Measurements from ENCODE around the gene SPO11.
"Not testable (repeated sequence)": the region's sequence is repeated elsewhere in the genome, so short reads cannot be mapped to it uniquely, and the experiment has no call there.

Gene SPO11

DNA sequence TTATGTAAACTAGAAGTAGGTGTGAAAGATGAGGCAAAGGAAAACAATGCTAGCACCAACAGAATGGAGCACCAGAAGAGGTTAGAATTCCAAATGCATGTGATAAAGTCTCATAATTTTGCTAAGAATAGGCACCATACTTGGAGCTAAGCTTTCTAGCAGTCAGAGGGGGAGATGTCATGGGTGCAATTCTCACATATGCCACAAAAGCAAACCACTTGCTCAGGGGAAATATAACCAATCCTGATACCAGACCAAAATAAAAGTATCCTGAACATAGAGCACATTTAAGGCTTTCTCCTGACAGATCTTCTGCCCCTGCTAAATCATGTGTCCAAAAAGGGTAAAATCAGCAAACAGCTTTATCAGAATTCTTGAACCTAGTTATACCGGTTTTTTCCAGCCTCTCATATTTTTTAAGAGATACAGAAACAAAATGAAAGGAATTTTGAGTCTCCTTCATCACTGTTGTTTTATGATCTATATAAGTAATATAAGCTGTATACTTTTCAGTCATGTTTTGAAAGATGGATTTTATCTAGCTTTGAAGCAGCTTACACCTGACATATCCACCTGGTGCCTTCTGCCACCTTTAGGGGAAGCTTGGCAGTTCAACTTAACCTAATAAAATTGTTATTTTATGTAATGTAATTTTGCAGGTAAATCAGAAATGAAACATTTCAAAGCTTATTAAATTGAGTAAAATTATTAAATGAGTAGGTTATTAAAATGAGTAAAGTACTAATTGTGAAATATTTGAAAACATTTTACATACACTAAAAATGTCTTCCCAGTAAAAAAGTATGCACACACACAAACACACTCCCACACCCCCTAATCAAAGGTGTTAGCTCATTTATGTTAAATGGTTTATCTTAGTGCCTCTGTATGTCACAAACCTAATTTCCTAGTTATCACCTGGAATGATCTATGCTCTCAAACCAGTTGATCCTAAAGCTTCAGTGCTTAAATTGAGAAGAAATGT, 2.8 kb downstream of the SPO11 start:
- Histone ChIP-seq H3K27ac (ENCODE audit: insufficient read depth, low read depth, low read length, poor library complexity, severe bottlenecking) (no peak overlapping the region), H3K4me1 (ENCODE audit: control insufficient read depth, insufficient read depth, low read length) (no peaks in the 10 kb centered on the region), H3K36me3 (ENCODE audit: control insufficient read depth, insufficient read depth, low read length) (no peaks in the 10 kb centered on the region), H3K9me3 (ENCODE audit: control insufficient read depth, low read length) (no peaks in the 10 kb centered on the region), H3K27me3 (ENCODE audit: control insufficient read depth, insufficient read depth, low read length, poor library complexity, severe bottlenecking) (peaks cover 8% of the 10 kb centered on the region), H3K4me3 (ENCODE audit: insufficient read depth, low read depth, low read length) (no peak overlapping the region)
- 83 to 100% methylated on average over 1 of the region's 1 CpG for WGBS, 2 experiments

DNA sequence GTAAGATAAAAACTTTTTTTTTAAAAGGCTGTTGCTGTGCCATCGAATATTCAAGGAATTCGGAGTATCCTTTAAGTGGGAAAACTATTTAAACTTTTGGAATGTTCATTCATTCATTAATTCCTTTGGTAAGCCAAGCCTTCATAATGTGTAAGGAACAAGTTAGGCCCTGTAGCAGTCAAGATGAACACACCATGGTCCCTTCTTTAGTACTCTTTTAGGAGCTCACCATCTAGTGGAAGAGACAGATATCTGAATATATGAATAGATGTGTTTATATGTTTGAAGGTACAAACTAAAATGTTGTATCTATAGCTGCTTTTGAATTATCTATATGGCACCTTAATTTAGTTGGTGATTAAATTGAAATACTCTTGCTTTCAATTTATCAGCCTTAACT, 5.8 kb downstream of the SPO11 start:
- Histone ChIP-seq H3K9me3 (ENCODE audit: control insufficient read depth, low read length) (no peaks in the 10 kb centered on the region), H3K4me1 (ENCODE audit: control insufficient read depth, insufficient read depth, low read length) (no peaks in the 10 kb centered on the region), H3K27me3 (ENCODE audit: control insufficient read depth, insufficient read depth, low read length, poor library complexity, severe bottlenecking) (no peaks in the 10 kb centered on the region), H3K27ac (ENCODE audit: insufficient read depth, low read depth, low read length, poor library complexity, severe bottlenecking) (no peak overlapping the region), H3K36me3 (ENCODE audit: control insufficient read depth, insufficient read depth, low read length) (no peaks in the 10 kb centered on the region), H3K4me3 (ENCODE audit: insufficient read depth, low read depth, low read length) (no peak overlapping the region)
- 85 to 91% methylated on average over 2 of the region's 2 CpGs for WGBS, 2 experiments

DNA sequence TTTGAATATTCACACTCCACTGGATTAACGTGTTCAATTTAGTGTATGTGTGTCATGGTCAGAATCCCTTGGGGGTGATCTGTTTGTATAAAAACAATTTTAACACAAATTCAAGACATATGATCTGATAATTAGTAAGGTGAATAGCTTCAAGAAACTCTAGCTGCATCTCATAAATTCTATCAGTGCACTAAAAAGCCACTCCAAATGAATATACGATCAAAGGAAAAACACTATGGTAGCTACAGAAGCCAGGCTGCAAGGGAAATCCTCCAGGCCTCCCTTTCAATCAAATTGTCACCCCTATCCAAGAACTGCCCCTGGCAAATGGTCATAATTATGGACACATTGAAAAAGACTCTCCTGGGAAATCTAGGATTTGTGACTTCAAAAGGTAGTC, 12.1 kb downstream of the SPO11 start:
- Histone ChIP-seq H3K27me3 (ENCODE audit: control insufficient read depth, insufficient read depth, low read length, poor library complexity, severe bottlenecking) (no peaks in the 10 kb centered on the region), H3K27ac (ENCODE audit: insufficient read depth, low read depth, low read length, poor library complexity, severe bottlenecking) (no peak overlapping the region), H3K9me3 (ENCODE audit: control insufficient read depth, low read length) (no peaks in the 10 kb centered on the region), H3K4me3 (ENCODE audit: insufficient read depth, low read depth, low read length) (no peak overlapping the region), H3K36me3 (ENCODE audit: control insufficient read depth, insufficient read depth, low read length) (no peaks in the 10 kb centered on the region), H3K4me1 (ENCODE audit: control insufficient read depth, insufficient read depth, low read length) (no peaks in the 10 kb centered on the region)
- WGBS, 2 experiments = 84 to 98% methylated on average over 1 of the region's 2 CpGs

DNA sequence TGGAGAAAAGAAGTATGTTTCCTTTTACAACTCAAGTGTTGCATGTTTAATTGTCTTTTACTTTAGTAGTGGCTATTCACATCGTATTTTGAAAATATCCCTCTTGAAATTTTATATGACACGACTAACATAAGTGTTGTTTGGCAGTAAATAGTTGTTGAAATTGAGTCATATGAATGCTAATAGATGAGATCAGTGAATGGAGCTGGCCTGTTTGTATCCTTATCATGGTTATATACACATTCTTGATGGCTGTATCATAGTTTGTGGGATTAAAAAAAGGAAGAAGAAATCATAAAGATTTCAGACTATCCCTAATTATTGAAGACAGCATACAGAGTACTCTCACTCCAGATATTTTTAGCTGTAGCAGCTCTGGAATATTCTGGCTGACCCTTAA, 13.2 kb downstream of the SPO11 start:
- no peaks in the 10 kb centered on the region for H3K36me3 ChIP-seq (ENCODE audit: control insufficient read depth, insufficient read depth, low read length)

DNA sequence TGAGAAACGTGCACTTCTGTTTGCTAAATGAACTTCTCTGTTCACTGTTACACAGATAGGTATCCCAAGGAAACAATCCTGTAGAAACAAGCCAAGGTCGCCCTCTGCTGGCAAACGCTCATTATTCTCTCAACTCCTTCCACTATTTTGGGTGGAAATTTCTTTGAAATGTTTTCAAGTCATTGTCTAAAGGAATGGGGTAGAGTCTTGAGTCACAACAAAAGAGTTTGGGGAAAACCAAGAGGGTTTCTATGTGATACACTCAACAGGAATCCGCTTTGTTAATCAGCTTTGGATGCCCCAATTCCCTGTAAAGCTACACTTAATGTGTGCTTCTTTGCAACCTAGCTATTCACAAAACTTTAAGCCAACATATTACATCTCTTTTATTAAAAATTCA, 16.9 kb downstream of the SPO11 start:
- H3K4me1 ChIP-seq (ENCODE audit: control insufficient read depth, insufficient read depth, low read length) = no peaks in the 10 kb centered on the region
- no peak overlapping the region for H3K4me3 ChIP-seq (ENCODE audit: insufficient read depth, low read depth, low read length)
- no peak overlapping the region for H3K27ac ChIP-seq (ENCODE audit: insufficient read depth, low read depth, low read length, poor library complexity, severe bottlenecking)
- H3K27me3 ChIP-seq (ENCODE audit: control insufficient read depth, insufficient read depth, low read length, poor library complexity, severe bottlenecking) = no peaks in the 10 kb centered on the region
- WGBS, 2 experiments = 0 to 3% methylated on average over 2 to 4 of the region's 4 CpGs
- H3K36me3 ChIP-seq (ENCODE audit: control insufficient read depth, insufficient read depth, low read length) = no peaks in the 10 kb centered on the region
- H3K9me3 ChIP-seq (ENCODE audit: control insufficient read depth, low read length) = no peaks in the 10 kb centered on the region

More for the DNA sequence above, 13.2 kb downstream of the SPO11 start:
- Histone ChIP-seq H3K27ac (ENCODE audit: insufficient read depth, low read depth, low read length, poor library complexity, severe bottlenecking) (no peak overlapping the region), H3K27me3 (ENCODE audit: control insufficient read depth, insufficient read depth, low read length, poor library complexity, severe bottlenecking) (no peaks in the 10 kb centered on the region), H3K9me3 (ENCODE audit: control insufficient read depth, low read length) (no peaks in the 10 kb centered on the region), H3K4me1 (ENCODE audit: control insufficient read depth, insufficient read depth, low read length) (no peaks in the 10 kb centered on the region), H3K4me3 (ENCODE audit: insufficient read depth, low read depth, low read length) (no peak overlapping the region)
- WGBS, 2 experiments = 85 to 91% methylated on average over 2 of the region's 2 CpGs

DNA sequence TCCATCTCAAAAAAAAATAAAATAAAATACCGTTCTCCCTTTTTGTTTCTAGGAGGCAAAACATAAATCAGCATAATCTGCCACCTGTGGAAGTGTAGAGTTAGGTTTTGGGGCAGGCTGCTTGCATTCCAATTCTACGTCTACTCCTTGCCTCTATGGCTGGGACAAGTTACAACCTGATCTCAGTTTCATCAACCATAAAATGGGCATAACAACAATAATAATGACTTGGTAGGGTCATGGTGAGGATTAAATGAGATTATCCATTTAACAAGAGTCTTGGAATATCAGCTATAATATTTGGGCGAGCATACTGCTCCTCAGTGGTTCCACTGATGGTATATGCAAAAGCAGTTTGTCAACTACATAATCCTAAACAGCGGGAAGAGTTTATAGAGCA, 17.8 kb downstream of the SPO11 start:
- 90 to 95% methylated on average over 3 to 4 of the region's 4 CpGs for WGBS, 2 experiments
- Histone ChIP-seq H3K36me3 (ENCODE audit: control insufficient read depth, insufficient read depth, low read length) (no peaks in the 10 kb centered on the region), H3K4me3 (ENCODE audit: insufficient read depth, low read depth, low read length) (no peak overlapping the region), H3K27ac (ENCODE audit: insufficient read depth, low read depth, low read length, poor library complexity, severe bottlenecking) (no peak overlapping the region), H3K27me3 (ENCODE audit: control insufficient read depth, insufficient read depth, low read length, poor library complexity, severe bottlenecking) (no peaks in the 10 kb centered on the region), H3K9me3 (ENCODE audit: control insufficient read depth, low read length) (no peaks in the 10 kb centered on the region), H3K4me1 (ENCODE audit: control insufficient read depth, insufficient read depth, low read length) (peaks cover 7% of the 10 kb centered on the region)

DNA sequence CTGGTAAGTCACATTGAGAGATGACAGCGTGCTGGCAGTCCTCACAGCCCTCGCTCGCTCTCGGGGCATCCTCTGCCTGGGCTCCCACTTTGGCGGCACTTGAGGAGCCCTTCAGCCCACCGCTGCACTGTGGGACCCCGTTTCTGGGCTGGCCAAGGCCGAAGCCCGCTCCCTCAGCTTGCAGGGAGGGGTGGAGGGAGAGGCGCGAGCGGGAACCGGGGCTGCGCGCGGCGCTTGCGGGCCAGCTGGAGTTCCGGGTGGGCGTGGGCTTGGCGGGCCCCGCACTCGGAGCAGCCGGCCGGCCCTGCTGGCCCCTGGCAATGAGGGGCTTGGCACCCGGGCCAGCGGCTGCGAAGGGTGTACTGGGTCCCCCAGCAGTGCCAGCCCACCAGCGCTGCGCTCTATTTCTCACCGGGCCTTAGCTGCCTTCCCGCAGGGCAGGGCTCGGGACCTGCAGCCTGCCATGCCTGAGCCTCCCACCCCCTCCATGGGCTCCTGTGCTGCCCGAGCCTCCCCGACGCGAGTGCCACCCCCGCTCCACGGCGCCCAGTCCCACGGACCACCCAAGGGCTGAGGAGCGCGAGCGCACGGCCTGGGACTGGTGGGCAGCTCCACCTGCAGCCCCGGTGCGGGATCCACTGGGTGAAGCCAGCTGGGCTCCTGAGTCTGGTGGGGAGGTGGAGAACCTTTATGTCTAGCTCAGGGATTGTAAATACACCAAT, 18.8 kb downstream of the SPO11 start:
- not testable (repeated sequence) for H3K27me3 ChIP-seq (ENCODE audit: control insufficient read depth, insufficient read depth, low read length, poor library complexity, severe bottlenecking); H3K36me3 ChIP-seq (ENCODE audit: control insufficient read depth, insufficient read depth, low read length); H3K27ac ChIP-seq (ENCODE audit: insufficient read depth, low read depth, low read length, poor library complexity, severe bottlenecking); H3K4me1 ChIP-seq (ENCODE audit: control insufficient read depth, insufficient read depth, low read length); H3K4me3 ChIP-seq (ENCODE audit: insufficient read depth, low read depth, low read length); H3K9me3 ChIP-seq (ENCODE audit: control insufficient read depth, low read length)
- whole genome bisulfite sequencing, 2 experiments = 94 to 95% methylated on average over 45 to 47 of the region's 47 CpGs

DNA sequence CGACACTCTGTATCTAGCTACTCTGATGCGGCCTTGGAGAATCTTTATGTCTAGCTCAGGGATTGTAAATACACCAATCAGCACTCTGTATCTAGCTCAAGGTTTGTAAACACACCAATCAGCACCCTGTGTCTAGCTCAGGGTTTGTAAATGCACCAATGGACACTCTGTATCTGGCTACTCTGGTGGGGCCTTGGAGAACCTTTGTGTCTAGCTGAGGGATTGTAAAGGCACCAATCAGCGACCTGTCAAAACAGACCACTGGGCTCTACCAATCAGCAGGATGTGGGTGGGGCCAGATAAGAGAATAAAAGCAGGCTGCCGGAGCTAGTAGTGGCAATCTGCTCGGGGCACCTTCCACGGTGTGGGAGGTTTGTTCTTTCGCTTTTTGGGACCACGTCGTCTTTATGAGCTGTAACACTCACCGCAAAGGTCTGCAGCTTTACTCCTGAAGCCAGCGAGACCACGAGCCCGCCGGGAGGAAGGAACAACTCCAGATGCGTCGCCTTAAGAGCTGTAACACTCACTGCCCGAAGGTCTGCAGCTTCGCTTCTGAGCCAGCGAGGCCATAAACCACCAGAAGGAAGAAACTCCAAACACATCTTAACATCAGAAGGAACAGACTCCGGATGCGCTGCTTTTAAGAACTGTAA, 19.4 kb downstream of the SPO11 start:
- H3K36me3 ChIP-seq (ENCODE audit: control insufficient read depth, insufficient read depth, low read length); H3K4me1 ChIP-seq (ENCODE audit: control insufficient read depth, insufficient read depth, low read length); H3K27ac ChIP-seq (ENCODE audit: insufficient read depth, low read depth, low read length, poor library complexity, severe bottlenecking); H3K4me3 ChIP-seq (ENCODE audit: insufficient read depth, low read depth, low read length); H3K9me3 ChIP-seq (ENCODE audit: control insufficient read depth, low read length); H3K27me3 ChIP-seq (ENCODE audit: control insufficient read depth, insufficient read depth, low read length, poor library complexity, severe bottlenecking): not testable (repeated sequence)
- 91 to 92% methylated on average over 21 of the region's 21 CpGs for WGBS, 2 experiments

DNA sequence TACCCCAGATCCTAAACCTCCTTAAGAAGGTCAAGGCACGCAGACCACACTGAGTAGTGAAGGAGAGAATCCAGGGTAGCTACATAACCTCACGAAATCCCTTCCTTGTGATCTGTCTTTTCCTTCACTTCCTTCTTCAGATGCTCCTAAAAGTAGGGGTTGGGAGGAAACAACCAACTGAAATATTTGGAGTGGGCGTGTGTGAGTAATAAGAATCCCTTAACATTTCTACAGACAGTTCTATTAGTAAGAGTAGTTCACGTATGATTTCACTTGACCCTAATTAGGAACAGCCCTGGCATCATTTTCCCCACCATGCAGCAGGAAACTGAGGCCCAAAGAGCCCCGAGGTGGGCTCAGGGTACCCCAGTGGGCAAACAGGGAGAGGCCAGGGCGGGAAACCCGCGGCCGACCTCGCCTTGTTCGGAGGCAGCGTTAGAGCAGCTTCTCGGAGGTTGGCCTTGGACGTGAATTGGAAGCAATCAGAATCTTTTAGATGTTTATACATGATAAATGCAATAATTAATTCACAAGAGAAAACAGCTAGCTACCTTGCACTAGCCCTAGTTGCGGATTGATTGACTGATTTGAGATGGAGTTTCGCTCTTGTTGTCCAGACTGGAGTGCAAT, 20.6 kb downstream of the SPO11 start:
- Histone ChIP-seq H3K27ac (ENCODE audit: insufficient read depth, low read depth, low read length, poor library complexity, severe bottlenecking) (no peak overlapping the region), H3K36me3 (ENCODE audit: control insufficient read depth, insufficient read depth, low read length) (peaks cover 8% of the 10 kb centered on the region), H3K4me3 (ENCODE audit: insufficient read depth, low read depth, low read length) (no peak overlapping the region), H3K9me3 (ENCODE audit: control insufficient read depth, low read length) (no peaks in the 10 kb centered on the region), H3K4me1 (ENCODE audit: control insufficient read depth, insufficient read depth, low read length) (peaks cover 9% of the 10 kb centered on the region), H3K27me3 (ENCODE audit: control insufficient read depth, insufficient read depth, low read length, poor library complexity, severe bottlenecking) (no peaks in the 10 kb centered on the region)
- WGBS, 2 experiments = 94 to 95% methylated on average over 13 to 15 of the region's 16 CpGs

DNA sequence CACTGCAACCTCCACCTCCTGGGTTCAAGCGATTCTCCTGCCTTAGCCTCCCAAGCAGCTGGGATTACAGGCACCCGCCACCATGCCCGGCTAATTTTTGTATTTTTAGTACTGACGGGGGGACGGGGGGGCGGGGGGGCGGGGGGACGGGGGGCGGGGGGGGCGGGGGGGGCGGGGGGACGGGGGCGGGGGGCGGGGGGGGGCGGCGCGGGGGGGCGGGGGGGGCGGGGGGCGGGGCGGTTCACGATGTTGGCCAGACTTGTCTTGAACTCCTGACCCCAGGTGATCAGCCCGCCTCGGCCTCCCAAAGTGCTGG, 21.1 kb downstream of the SPO11 start:
- not testable (repeated sequence) for H3K36me3 ChIP-seq (ENCODE audit: control insufficient read depth, insufficient read depth, low read length); H3K4me1 ChIP-seq (ENCODE audit: control insufficient read depth, insufficient read depth, low read length); H3K9me3 ChIP-seq (ENCODE audit: control insufficient read depth, low read length); H3K27me3 ChIP-seq (ENCODE audit: control insufficient read depth, insufficient read depth, low read length, poor library complexity, severe bottlenecking)
- 0 to 5% methylated on average over 11 to 16 of the region's 24 CpGs for WGBS, 2 experiments
- Histone ChIP-seq H3K4me3 (ENCODE audit: insufficient read depth, low read depth, low read length) (peak overlapping the region; percentile 83), H3K27ac (ENCODE audit: insufficient read depth, low read depth, low read length, poor library complexity, severe bottlenecking) (peak overlapping the region; percentile 65)

Measured in ectodermal cell (in vitro differentiated cells).